Bronchial epithelial cell (primary cell): ENCODE results near the gene IFNG. TPM values are rescaled to one million over a fixed set of nuclear protein-coding genes. Genes with fewer than 3 reads are reported as not detected.

ENCODE experiments used
- DNase-seq: peaks from one replicate; pipeline ENCODE4 v3.0.0-alpha.2; 2010; ENCODE audit warnings: low read depth
- FAIRE-seq: peaks from 2 replicates; lab custom pipeline; 2011; peaks lifted over from hg19 to GRCh38; lab: Jason Lieb, UNC
- H3K27me3 ChIP-seq: 2 replicates; pipeline ENCODE4 v1.5.1; 2011; ENCODE audit warnings: low read length; ENCODE audit not compliant: control insufficient read depth, insufficient read depth
- H3K36me3 ChIP-seq: 2 replicates; pipeline ENCODE4 v1.5.1; 2011; ENCODE audit warnings: low read length; ENCODE audit not compliant: control insufficient read depth, insufficient read depth
- H3K4me3 ChIP-seq: 2 replicates; pipeline ENCODE4 v1.5.1; 2011; ENCODE audit warnings: mild to moderate bottlenecking, low read depth, low read length, control low read depth
- CTCF ChIP-seq: IDR thresholded peaks from 2 replicates; pipeline ENCODE4 v1.5.1; 2011; ENCODE audit warnings: mild to moderate bottlenecking, moderate library complexity, low read length, control low read depth, inconsistent platforms; ENCODE audit not compliant: insufficient read depth, severe bottlenecking
- total RNA-seq: library from RNA; depleted of rRNA; stranded (reverse); fragments of >200 nt; gene quantifications from 2 replicates; pipeline ENCODE4 v1.2.1, GENCODE V29; 2014

The IFNG gene
- total RNA-seq, 1 donor from 2014 or later = not detected

DNA sequence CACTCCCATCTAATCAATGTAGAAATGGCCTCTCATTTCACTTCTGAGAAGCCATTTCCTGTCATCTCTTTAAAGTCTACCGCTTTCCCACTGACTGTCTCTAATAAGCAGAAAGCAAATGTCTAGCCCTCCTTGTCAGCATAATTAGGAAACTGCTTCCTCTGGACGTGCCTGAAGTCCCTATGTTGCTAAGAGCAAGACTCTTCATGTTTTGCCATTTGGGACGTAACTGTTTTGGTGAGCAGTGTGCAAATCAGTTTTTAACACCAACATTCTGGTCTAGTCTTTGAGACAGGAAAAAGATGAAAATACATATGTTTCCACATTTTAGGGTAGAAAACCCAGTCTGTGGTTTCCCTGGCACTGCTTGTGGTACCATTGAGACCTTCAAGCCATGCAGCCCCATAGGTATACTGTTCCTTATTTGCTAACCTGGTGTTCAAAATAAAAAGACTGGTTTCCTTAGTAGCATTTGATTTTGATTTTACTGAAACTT, 22.2 kb downstream of the IFNG start:
- Histone ChIP-seq H3K4me3 (no peak overlapping the region), H3K27me3 (peaks cover 2% of the 10 kb centered on the region), H3K36me3 (no peaks in the 10 kb centered on the region)
- FAIRE-seq (no peak), DNase-seq (no peak)
- no peak for TF ChIP-seq CTCF

DNA sequence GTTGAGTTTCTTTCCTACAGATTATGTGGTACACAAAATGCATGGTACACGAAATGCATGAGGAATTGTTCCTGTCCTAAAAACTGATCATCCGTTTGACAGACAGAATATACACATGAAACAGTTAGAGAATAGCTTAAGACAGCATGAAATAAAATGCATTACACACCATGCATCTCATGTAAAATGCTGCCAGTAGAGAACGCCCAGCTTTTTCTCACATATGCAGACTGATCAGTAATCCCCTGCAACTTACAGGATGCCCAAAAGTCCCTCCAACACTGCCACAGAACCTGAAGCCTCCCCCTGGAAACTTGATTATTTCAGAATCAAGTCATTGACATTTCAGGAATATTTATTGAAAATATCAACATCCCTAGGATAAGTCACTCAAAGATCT, 24.0 kb downstream of the IFNG start:
- no peaks in the 10 kb centered on the region for H3K27me3 ChIP-seq
- FAIRE-seq = no peak
- TF ChIP-seq CTCF = no peak
- H3K4me3 ChIP-seq = no peak overlapping the region
- no peaks in the 10 kb centered on the region for H3K36me3 ChIP-seq
- DNase-seq = no peak

GRCh38 chr12:68131867-68132414, 27.6 kb downstream of the IFNG start:
- H3K27me3 ChIP-seq = no peaks in the 10 kb centered on the region
- TF ChIP-seq CTCF = no peak
- FAIRE-seq = peak; percentile 92
- H3K36me3 ChIP-seq = no peaks in the 10 kb centered on the region
- H3K4me3 ChIP-seq = no peak overlapping the region
- peak; percentile 79 for DNase-seq

DNA sequence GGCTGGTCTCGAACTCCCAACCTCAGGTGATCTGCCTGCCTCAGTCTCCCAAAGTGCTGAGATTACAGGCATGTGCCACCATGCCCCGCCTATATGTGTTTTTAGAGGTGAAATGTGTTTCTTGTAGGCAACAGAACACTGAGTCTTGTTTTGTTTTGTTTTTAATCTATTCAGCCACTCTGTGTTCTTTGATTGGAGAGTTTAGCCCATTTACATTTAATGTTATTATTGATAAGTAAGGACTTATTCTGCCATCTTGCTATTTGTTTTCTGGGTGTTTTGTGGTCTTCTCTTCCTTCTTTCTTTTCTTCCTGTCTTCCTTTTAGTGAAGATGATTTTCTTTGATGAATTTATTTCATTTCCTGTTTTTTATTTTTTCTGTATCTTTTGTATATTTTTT, 29.6 kb downstream of the IFNG start:
- no peak for TF ChIP-seq CTCF
- FAIRE-seq = no peak

DNA sequence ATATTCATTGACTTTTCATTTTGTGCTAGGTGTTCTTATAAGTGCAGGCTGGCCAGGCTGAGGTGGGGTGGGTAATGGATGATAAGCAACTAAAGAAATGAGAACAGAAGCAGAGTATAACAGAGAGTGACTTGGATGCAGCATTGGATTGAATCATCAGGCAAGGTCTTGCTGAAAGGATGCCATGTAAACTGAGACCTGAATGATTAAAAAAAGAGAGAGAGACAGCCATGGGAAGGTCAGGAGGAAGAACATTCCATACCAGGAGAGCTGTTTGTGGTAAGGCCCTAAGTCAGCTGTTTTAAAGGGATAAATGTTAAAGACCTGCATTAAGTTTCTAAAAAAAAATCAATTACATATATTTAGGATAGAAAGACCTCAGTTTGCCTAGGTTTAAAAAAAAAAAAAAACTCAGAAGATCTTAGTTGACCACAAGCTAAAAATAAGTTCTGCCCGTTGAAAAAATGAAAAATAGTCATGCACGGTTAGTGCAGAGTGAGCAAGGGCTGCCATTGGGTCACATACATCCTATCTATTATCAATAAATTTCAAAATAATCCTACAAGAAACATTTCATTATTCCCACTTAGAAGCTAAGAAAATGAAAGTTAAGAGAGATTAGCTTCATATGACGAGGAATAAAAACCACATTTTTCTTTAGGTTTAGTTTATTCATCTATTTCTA, 37.2 kb downstream of the IFNG start:
- DNase-seq (peak; percentile 61), FAIRE-seq (no peak)
- no peak for TF ChIP-seq CTCF
- Histone ChIP-seq H3K4me3 (no peak overlapping the region), H3K36me3 (no peaks in the 10 kb centered on the region), H3K27me3 (no peaks in the 10 kb centered on the region)

More for the DNA sequence above, 29.6 kb downstream of the IFNG start:
- H3K27me3 ChIP-seq = no peaks in the 10 kb centered on the region
- no peaks in the 10 kb centered on the region for H3K36me3 ChIP-seq
- no peak for DNase-seq
- no peak overlapping the region for H3K4me3 ChIP-seq
